AG09309 (cell line): Measurements from ENCODE around the gene DLG1.

Experiments used
- DNase-seq: peaks from one replicate; pipeline ENCODE4 v3.0.0-alpha.2; 2010; ENCODE audit warnings: low read depth
- H3K4me3 ChIP-seq: 2 replicates; pipeline ENCODE4 v1.5.1; 2011; ENCODE audit warnings: mild to moderate bottlenecking, low read depth, low read length, moderate library complexity; ENCODE audit not compliant: control insufficient read depth
- CTCF ChIP-seq: IDR thresholded peaks from 2 replicates; pipeline ENCODE4 v1.5.1; 2011; ENCODE audit warnings: mild to moderate bottlenecking, low read depth, low read length, inconsistent platforms; ENCODE audit not compliant: insufficient read depth, control insufficient read depth; ENCODE audit errors: missing control alignments

The DLG1 gene

GRCh38 chr3:197335428-197336132, 37.2 kb upstream of the DLG1 start:
- no peak for TF ChIP-seq CTCF
- DNase-seq: no peak
- H3K4me3 ChIP-seq: no peak overlapping the region

GRCh38 chr3:197333901-197334639, 35.7 kb upstream of the DLG1 start:
- TF ChIP-seq CTCF: no peak
- DNase-seq: no peak
- H3K4me3 ChIP-seq: no peak overlapping the region

GRCh38 chr3:197331131-197331530, 32.7 kb upstream of the DLG1 start:
- no peak for DNase-seq
- no peak overlapping the region for H3K4me3 ChIP-seq
- TF ChIP-seq CTCF: peak; percentile 38

- TF ChIP-seq CTCF: no peak
- no peak for DNase-seq
- no peak overlapping the region for H3K4me3 ChIP-seq
Measured at GRCh38 chr3:197329382-197329781, 31.0 kb upstream of the DLG1 start.

GRCh38 chr3:197328198-197328597, 29.8 kb upstream of the DLG1 start:
- no peak for DNase-seq
- no peak for TF ChIP-seq CTCF
- H3K4me3 ChIP-seq: no peak overlapping the region

GRCh38 chr3:197327701-197328100, 29.3 kb upstream of the DLG1 start:
- no peak for DNase-seq
- H3K4me3 ChIP-seq: no peak overlapping the region
- TF ChIP-seq CTCF: no peak
